Gastroesophageal sphincter (tissue), 4 donors: Measurements from ENCODE around the gene NIM1K. TPM values are rescaled to one million over a fixed set of nuclear protein-coding genes. Genes with fewer than 3 reads are reported as not detected.

Experiments used
- ATAC-seq: fragments of 150-250 bp; one replicate; pipeline ENCODE4 v1.9.1; 2016; ENCODE audit warnings: mild to moderate bottlenecking, moderate library complexity
- H3K27ac ChIP-seq, 4 donors: fragments of 200-600 bp; sonication (generic) in 3 of 4; 1 replicate in 3 of 4; 2 replicates in 1 of 4; pipeline ENCODE4 v1.5.1; 2016 to 2019
- H3K27me3 ChIP-seq: fragments of 200-600 bp; sonication (generic); one replicate; pipeline ENCODE4 v1.5.1; 2019
- H3K36me3 ChIP-seq, 2 donors: fragments of 200-600 bp; sonication (generic); one replicate each; pipeline ENCODE4 v1.5.1; 2019; ENCODE audit warnings: control low read depth in 1 of 2
- H3K4me1 ChIP-seq, 3 donors: fragments of 200-600 bp; sonication (generic); 1 replicate in 2 of 3; 2 replicates in 1 of 3; pipeline ENCODE4 v1.5.1; 2016 to 2019; ENCODE audit warnings: control low read depth in 2 of 3
- H3K4me3 ChIP-seq, 2 donors: fragments of 200-600 bp; sonication (generic); one replicate each; pipeline ENCODE4 v1.5.1; 2019; ENCODE audit warnings: mild to moderate bottlenecking in 1 of 2, moderate library complexity in 1 of 2
- H3K9me3 ChIP-seq, 3 donors: fragments of 200-600 bp; sonication (generic); one replicate each; pipeline ENCODE4 v1.5.1; 2017 to 2019; ENCODE audit warnings: control low read depth in 2 of 3
- CTCF ChIP-seq, 4 experiments: fragments of 200-600 bp in 2 of 4; fragments of 450-650 bp in 2 of 4; sonication (generic) in 1 of 4; IDR thresholded peaks; one replicate each; pipeline ENCODE4 v1.5.1; 2017 to 2019; ENCODE audit warnings: antibody characterized with exemption in 4 of 4, mild to moderate bottlenecking in 2 of 4, moderate library complexity in 2 of 4
- EP300 ChIP-seq: sonication (generic); formaldehyde crosslinking; IDR thresholded peaks from one replicate; pipeline ENCODE4 v1.6.1; 2017; ENCODE audit warnings: antibody characterized with exemption, mild to moderate bottlenecking
- POLR2A ChIP-seq, 2 donors: fragments of 450-650 bp; IDR thresholded peaks; one replicate each; pipeline ENCODE4 v1.6.1; 2017; ENCODE audit warnings: antibody characterized with exemption in 2 of 2, mild to moderate bottlenecking in 2 of 2, moderate library complexity in 1 of 2
- POLR2AphosphoS5 ChIP-seq: sonication (generic); formaldehyde crosslinking; IDR thresholded peaks from one replicate; pipeline ENCODE4 v1.6.1; 2017; ENCODE audit warnings: antibody characterized with exemption
- WGBS, 2 donors: methylation state at CpG; one replicate each; pipeline ENCODE4 v1.1.5; 2018; ENCODE audit warnings: low coverage in 1 of 2; 5-methylcytosine and 5-hydroxymethylcytosine counted together
- total RNA-seq, 4 donors: library from RNA; depleted of rRNA; stranded (reverse); fragments of >200 nt; gene quantifications; one replicate each; pipeline ENCODE4 v1.1.0, GENCODE V29; 2016

The NIM1K gene
- total RNA-seq, 4 donors from 2014 or later = 0.94 to 1.9 (median 1.2) TPM

GRCh38 chr5:43231977-43232376 is 40.0 kb downstream of the NIM1K start:
- no peak for TF ChIP-seq CTCF (IDR thresholded peaks at IDR 0.05)
- no peak for TF ChIP-seq EP300
- TF ChIP-seq POLR2A (IDR thresholded peaks at IDR 0.05) = no peak
- TF ChIP-seq POLR2AphosphoS5 = no peak
- ATAC-seq = no peak
- Histone ChIP-seq H3K4me3 (no peak overlapping the region), H3K27me3 (no peaks in the 10 kb centered on the region), H3K4me1 (no peaks in the 10 kb centered on the region), H3K36me3 (no peaks in the 10 kb centered on the region), H3K9me3 (no peaks in the 10 kb centered on the region), H3K27ac (no peak overlapping the region)
- 40 to 100% methylated on average over 1 of the region's 3 CpGs for WGBS, 2 donors

DNA sequence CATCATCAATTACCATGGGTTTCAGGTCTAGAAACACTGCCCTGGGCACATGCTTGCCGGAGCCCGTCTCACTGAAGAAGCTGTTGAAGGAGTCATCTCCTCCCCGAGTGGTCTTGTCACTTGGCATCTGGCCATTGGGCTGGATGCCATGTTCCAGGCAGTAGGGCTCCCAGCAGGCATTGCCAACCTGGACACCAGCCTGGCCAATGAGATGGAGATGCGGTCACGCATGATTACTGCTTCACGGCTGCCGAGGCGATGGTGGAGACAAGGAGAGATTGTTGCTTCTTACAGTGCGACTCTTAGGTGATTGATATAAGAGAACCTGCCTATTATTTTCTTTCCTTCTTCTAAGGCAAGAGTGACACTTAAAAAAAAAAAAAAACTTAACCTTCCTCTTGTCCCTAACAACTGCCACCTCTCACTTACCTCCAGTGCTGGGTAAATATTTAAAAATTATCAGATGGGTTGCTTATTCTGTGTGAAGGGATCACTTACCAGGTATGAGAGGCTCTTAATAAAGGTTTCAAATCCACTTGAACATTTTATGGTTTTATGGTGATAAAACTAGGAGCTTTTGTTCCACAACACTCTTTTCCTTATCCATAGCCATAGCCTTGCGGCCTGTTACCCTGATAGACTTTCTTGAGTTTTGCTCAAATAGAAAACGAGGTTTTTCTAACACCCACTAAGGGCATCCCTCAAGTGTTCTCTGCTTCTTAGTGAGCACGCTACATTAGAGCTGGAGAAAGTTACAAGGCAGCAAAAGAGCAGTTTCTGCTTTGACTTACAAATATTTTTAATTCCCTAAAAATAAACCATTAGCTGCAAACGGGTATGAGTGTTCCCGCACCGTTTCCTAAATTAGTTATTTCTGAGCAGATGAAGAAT is 41.2 kb downstream of the NIM1K start:
- Histone ChIP-seq H3K36me3 (no peaks in the 10 kb centered on the region), H3K4me1 (no peaks in the 10 kb centered on the region), H3K9me3 (no peaks in the 10 kb centered on the region), H3K27me3 (no peaks in the 10 kb centered on the region), H3K4me3 (no peak overlapping the region), H3K27ac (no peak overlapping the region)
- ATAC-seq = no peak
- WGBS, 2 donors = 85 to 87% methylated on average over 5 to 12 of the region's 15 CpGs
- no peak for TF ChIP-seq EP300
- no peak for TF ChIP-seq POLR2AphosphoS5
- TF ChIP-seq CTCF (IDR thresholded peaks at IDR 0.05) = no peak

DNA sequence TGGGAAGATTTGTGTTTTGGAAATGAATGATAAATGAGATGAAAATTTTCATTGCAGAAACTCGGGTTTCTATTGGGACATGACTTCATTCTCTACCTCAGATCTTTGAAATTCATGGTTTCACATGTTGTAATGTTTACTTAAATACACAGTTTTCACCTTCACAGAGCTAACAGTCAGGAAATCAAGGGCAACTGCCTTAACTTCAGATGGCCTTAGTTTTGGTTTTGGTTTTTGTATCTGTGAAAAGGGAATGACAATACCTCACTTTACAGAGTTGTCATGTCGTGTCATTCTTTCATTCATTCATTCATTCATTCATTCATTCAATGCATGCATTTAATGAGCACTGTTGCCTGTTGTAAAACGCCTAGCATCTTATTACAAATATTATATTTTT is 41.9 kb downstream of the NIM1K start:
- H3K27me3 ChIP-seq = no peaks in the 10 kb centered on the region
- H3K9me3 ChIP-seq = no peaks in the 10 kb centered on the region
- H3K4me3 ChIP-seq = no peak overlapping the region
- H3K27ac ChIP-seq = no peak overlapping the region
- 57 to 64% methylated on average over 3 of the region's 3 CpGs for WGBS, 2 donors
- no peaks in the 10 kb centered on the region for H3K36me3 ChIP-seq
- H3K4me1 ChIP-seq = no peaks in the 10 kb centered on the region
- TF ChIP-seq CTCF (IDR thresholded peaks at IDR 0.05) (no peak), POLR2A (IDR thresholded peaks at IDR 0.05) (no peak), EP300 (no peak), POLR2AphosphoS5 (no peak)
- ATAC-seq = no peak

GRCh38 chr5:43236653-43237355 is 44.8 kb downstream of the NIM1K start:
- TF ChIP-seq CTCF (IDR thresholded peaks at IDR 0.05) (no peak), POLR2A (IDR thresholded peaks at IDR 0.05) (no peak), POLR2AphosphoS5 (no peak), EP300 (no peak)
- no peaks in the 10 kb centered on the region for H3K36me3 ChIP-seq
- no peaks in the 10 kb centered on the region for H3K27me3 ChIP-seq
- H3K9me3 ChIP-seq = no peaks in the 10 kb centered on the region
- WGBS, 2 donors = 92 to 93% methylated on average over 4 to 5 of the region's 5 CpGs
- ATAC-seq = no peak
- no peaks in the 10 kb centered on the region for H3K4me1 ChIP-seq
- no peak overlapping the region for H3K27ac ChIP-seq
- no peak overlapping the region for H3K4me3 ChIP-seq
